IMR-90 (cell line): ENCODE results near the gene VAMP7.

Experiments
- CTCF ChIP-seq: conservative IDR thresholded peaks from 2 replicates; pipeline ENCODE4 v1.5.1; 2012; ENCODE audit warnings: mild to moderate bottlenecking, low read depth, low read length, improper control_type of control experiment
- MAFK ChIP-seq: IDR thresholded peaks from 2 replicates; pipeline ENCODE4 v1.6.1; 2012; ENCODE audit warnings: low read depth, low read length, improper control_type of control experiment
- MXI1 ChIP-seq: IDR thresholded peaks from 2 replicates; pipeline ENCODE4 v1.6.1; 2012; ENCODE audit warnings: low read depth, mild to moderate bottlenecking, low read length, moderate library complexity, borderline replicate concordance
- POLR2A ChIP-seq: IDR thresholded peaks from 2 replicates; pipeline ENCODE4 v1.6.1; 2012; ENCODE audit warnings: mild to moderate bottlenecking, low read depth, low read length
- RAD21 ChIP-seq: IDR thresholded peaks from 2 replicates; pipeline ENCODE4 v1.6.1; 2012; ENCODE audit warnings: low read length, improper control_type of control experiment

- TF ChIP-seq POLR2A: no peak
- no peak for TF ChIP-seq CTCF
- TF ChIP-seq MXI1: no peak
- TF ChIP-seq RAD21: no peak
- no peak for TF ChIP-seq MAFK
Observed at GRCh38 chrX:155896512-155896911, 15.4 kb downstream of the VAMP7 start.
